Stimulated activated naive B cell treated with anti-CD40 and anti-IgM and Interleukin-4, amounts not matched to agents 10 μg/mL and 1 μg/mL and 100 μg/mL, for 72 hours (primary cell): ENCODE measurements around the gene APPBP2.
"Not testable (repeated sequence)": the region's sequence is repeated elsewhere in the genome, so short reads cannot be mapped to it uniquely, and the experiment has no call there.

ENCODE experiments used
- ATAC-seq, 2 donors: fragments of 150-1000 bp; cut with Tn5 transposase; replicated peaks; 2 replicates each; pipeline ENCODE4 v1.10.0; 2021; ENCODE audit warnings: moderate library complexity in 1 of 2
- DNase-seq: peaks from one replicate; pipeline ENCODE4 v3.0.0; 2021
- H3K27ac Mint-ChIP-seq: one replicate; pipeline ENCODE4 v1.8.0; 2022; ENCODE audit warnings: mild to moderate bottlenecking, mixed read lengths
- H3K27me3 Mint-ChIP-seq, 2 donors: one replicate each; pipeline ENCODE4 v1.8.0; 2022; ENCODE audit warnings: mixed read lengths in 2 of 2
- H3K36me3 Mint-ChIP-seq, 2 donors: one replicate each; pipeline ENCODE4 v1.8.0; 2022; ENCODE audit warnings: mixed read lengths in 2 of 2, mild to moderate bottlenecking in 1 of 2
- H3K4me1 Mint-ChIP-seq, 2 donors: one replicate each; pipeline ENCODE4 v1.8.0; 2022; ENCODE audit warnings: mixed read lengths in 2 of 2, mild to moderate bottlenecking in 1 of 2
- H3K4me3 Mint-ChIP-seq, 2 donors: one replicate each; pipeline ENCODE4 v1.8.0; 2022; ENCODE audit warnings: mild to moderate bottlenecking in 2 of 2, mixed read lengths in 2 of 2, moderate library complexity in 1 of 2
- H3K9me3 Mint-ChIP-seq, 2 donors: one replicate each; pipeline ENCODE4 v1.8.0; 2022; ENCODE audit warnings: mixed read lengths in 2 of 2, mild to moderate bottlenecking in 1 of 2

APPBP2 gene

GRCh38 chr17:60525685-60526514 lies at the start of gene APPBP2:
TSS of gene APPBP2 (minus strand) at chr17:60526242. CDS start at chr17:60525931, 311 bp downstream.
- Mint-ChIP-seq H3K9me3 (no peaks in the 10 kb centered on the region), H3K36me3 (peaks cover 8 to 9% of the 10 kb centered on the region in 2 donors), H3K27ac (peak within 1 kb of the TSS; percentile 99), H3K27me3 (no peaks in the 10 kb centered on the region), H3K4me3 (peak within 1 kb of the TSS; percentile 91 to 99), H3K4me1 (peaks cover 13 to 28% of the 10 kb centered on the region in 2 donors)
- ATAC-seq (peak; percentile 90 to 91), DNase-seq (peak; percentile 54)

- H3K27ac Mint-ChIP-seq: no peak overlapping the region
- DNase-seq (no peak), ATAC-seq (no peak)
- H3K4me1 Mint-ChIP-seq: peaks cover 4 to 12% of the 10 kb centered on the region in 2 donors
- peaks cover 7% of the 10 kb centered on the region in 2 donors for H3K27me3 Mint-ChIP-seq
- H3K4me3 Mint-ChIP-seq: no peak overlapping the region
- H3K9me3 Mint-ChIP-seq: peaks cover 0 to 6% of the 10 kb centered on the region in 2 donors
- H3K36me3 Mint-ChIP-seq: no peaks in the 10 kb centered on the region
Observed at GRCh38 chr17:60573236-60574051, 47.4 kb upstream of the APPBP2 start.

- Mint-ChIP-seq H3K9me3 (no peaks in the 10 kb centered on the region), H3K4me3 (no peak overlapping the region), H3K4me1 (no peaks in the 10 kb centered on the region), H3K27me3 (peaks cover 0 to 8% of the 10 kb centered on the region in 2 donors), H3K27ac (no peak overlapping the region), H3K36me3 (peaks cover 2 to 6% of the 10 kb centered on the region in 2 donors)
- DNase-seq (no peak), ATAC-seq (no peak)
Observed at GRCh38 chr17:60565233-60565632, 39.2 kb upstream of the APPBP2 start.

GRCh38 chr17:60563743-60564142 lies 37.7 kb upstream of the APPBP2 start:
- H3K36me3 Mint-ChIP-seq: peaks cover 2 to 7% of the 10 kb centered on the region in 2 donors
- H3K9me3 Mint-ChIP-seq: peaks cover 2 to 3% of the 10 kb centered on the region in 2 donors
- H3K4me1 Mint-ChIP-seq: no peaks in the 10 kb centered on the region
- no peak overlapping the region for H3K27ac Mint-ChIP-seq
- H3K27me3 Mint-ChIP-seq: peaks cover 0 to 9% of the 10 kb centered on the region in 2 donors
- ATAC-seq (no peak), DNase-seq (no peak)
- no peak overlapping the region for H3K4me3 Mint-ChIP-seq

- peaks cover 10% of the 10 kb centered on the region in 2 donors for H3K9me3 Mint-ChIP-seq
- no peak overlapping the region for H3K4me3 Mint-ChIP-seq
- peaks cover 6 to 18% of the 10 kb centered on the region in 2 donors for H3K36me3 Mint-ChIP-seq
- H3K4me1 Mint-ChIP-seq: no peaks in the 10 kb centered on the region
- no peak overlapping the region for H3K27ac Mint-ChIP-seq
- ATAC-seq: no peak
- peaks cover 0 to 9% of the 10 kb centered on the region in 2 donors for H3K27me3 Mint-ChIP-seq
- no peak for DNase-seq
Observed at GRCh38 chr17:60562421-60562820, 36.4 kb upstream of the APPBP2 start.

GRCh38 chr17:60560860-60561257 lies 34.8 kb upstream of the APPBP2 start:
- H3K4me1 Mint-ChIP-seq: no peaks in the 10 kb centered on the region
- no peak overlapping the region for H3K27ac Mint-ChIP-seq
- DNase-seq: no peak
- peaks cover 0 to 9% of the 10 kb centered on the region in 2 donors for H3K27me3 Mint-ChIP-seq
- H3K36me3 Mint-ChIP-seq: peaks cover 11 to 25% of the 10 kb centered on the region in 2 donors
- H3K4me3 Mint-ChIP-seq: no peak overlapping the region
- H3K9me3 Mint-ChIP-seq: peaks cover 16 to 17% of the 10 kb centered on the region in 2 donors
- no peak for ATAC-seq

- peaks cover 0 to 9% of the 10 kb centered on the region in 2 donors for H3K27me3 Mint-ChIP-seq
- H3K4me1 Mint-ChIP-seq: no peaks in the 10 kb centered on the region
- H3K9me3 Mint-ChIP-seq: peaks cover 16 to 17% of the 10 kb centered on the region in 2 donors
- H3K27ac Mint-ChIP-seq: no peak overlapping the region
- H3K4me3 Mint-ChIP-seq: no peak overlapping the region
- DNase-seq (no peak), ATAC-seq (no peak)
- peaks cover 11 to 25% of the 10 kb centered on the region in 2 donors for H3K36me3 Mint-ChIP-seq
Observed at GRCh38 chr17:60559995-60560859, 34.2 kb upstream of the APPBP2 start.

GRCh38 chr17:60559659-60559994 lies 33.6 kb upstream of the APPBP2 start:
- H3K36me3 Mint-ChIP-seq: peaks cover 11 to 25% of the 10 kb centered on the region in 2 donors
- ATAC-seq (no peak), DNase-seq (no peak)
- H3K9me3 Mint-ChIP-seq: peaks cover 16 to 17% of the 10 kb centered on the region in 2 donors
- H3K4me1 Mint-ChIP-seq: no peaks in the 10 kb centered on the region
- no peak overlapping the region for H3K4me3 Mint-ChIP-seq
- H3K27me3 Mint-ChIP-seq: peaks cover 0 to 9% of the 10 kb centered on the region in 2 donors
- no peak overlapping the region for H3K27ac Mint-ChIP-seq

GRCh38 chr17:60557805-60558204 lies 31.8 kb upstream of the APPBP2 start:
- Mint-ChIP-seq H3K4me1 (no peaks in the 10 kb centered on the region), H3K9me3 (peaks cover 17 to 20% of the 10 kb centered on the region in 2 donors), H3K27me3 (peaks cover 0 to 9% of the 10 kb centered on the region in 2 donors), H3K27ac (no peak overlapping the region), H3K4me3 (no peak overlapping the region), H3K36me3 (peaks cover 11 to 30% of the 10 kb centered on the region in 2 donors)
- DNase-seq (no peak), ATAC-seq (no peak)

GRCh38 chr17:60555786-60556185 lies 29.7 kb upstream of the APPBP2 start:
- Mint-ChIP-seq H3K4me1 (no peaks in the 10 kb centered on the region), H3K9me3 (peaks cover 17 to 20% of the 10 kb centered on the region in 2 donors), H3K27ac (no peak overlapping the region), H3K4me3 (no peak overlapping the region), H3K27me3 (peaks cover 0 to 6% of the 10 kb centered on the region in 2 donors), H3K36me3 (peaks cover 11 to 29% of the 10 kb centered on the region in 2 donors)
- ATAC-seq: no peak
- DNase-seq: no peak

GRCh38 chr17:60554377-60554788 lies 28.3 kb upstream of the APPBP2 start:
- ATAC-seq (no peak), DNase-seq (no peak)
- H3K27me3 Mint-ChIP-seq: no peaks in the 10 kb centered on the region
- H3K36me3 Mint-ChIP-seq: peaks cover 9 to 24% of the 10 kb centered on the region in 2 donors
- H3K27ac Mint-ChIP-seq: no peak overlapping the region
- H3K4me1 Mint-ChIP-seq: no peaks in the 10 kb centered on the region
- H3K4me3 Mint-ChIP-seq: no peak overlapping the region
- peaks cover 17 to 20% of the 10 kb centered on the region in 2 donors for H3K9me3 Mint-ChIP-seq

- H3K4me3 Mint-ChIP-seq, H3K27me3 Mint-ChIP-seq, H3K27ac Mint-ChIP-seq, DNase-seq, H3K9me3 Mint-ChIP-seq, ATAC-seq, H3K4me1 Mint-ChIP-seq: not testable (repeated sequence)
- H3K36me3 Mint-ChIP-seq: peaks cover 5 to 11% of the 10 kb centered on the region in 2 donors
Observed at GRCh38 chr17:60552255-60552654, 26.2 kb upstream of the APPBP2 start.

- peaks cover 0 to 3% of the 10 kb centered on the region in 2 donors for H3K9me3 Mint-ChIP-seq
- no peak overlapping the region for H3K4me3 Mint-ChIP-seq
- ATAC-seq (no peak), DNase-seq (no peak)
- H3K27ac Mint-ChIP-seq: no peak overlapping the region
- H3K4me1 Mint-ChIP-seq: no peaks in the 10 kb centered on the region
- H3K27me3 Mint-ChIP-seq: no peaks in the 10 kb centered on the region
- H3K36me3 Mint-ChIP-seq: peaks cover 0 to 5% of the 10 kb centered on the region in 2 donors
Observed at GRCh38 chr17:60548990-60549389, 22.9 kb upstream of the APPBP2 start.
